HG02973 (cell line): Measurements from ENCODE around the gene PDE6A.

Experiments used
- ATAC-seq: cut with Tn5 transposase; IDR thresholded peaks from one replicate; pipeline ENCODE4 v1.9.1; 2021; ENCODE audit warnings: moderate library complexity; ENCODE audit not compliant: unreplicated experiment

Gene PDE6A

GRCh38 chr5:149944666-149945065, at the start of gene PDE6A:
TSS of gene PDE6A (minus strand) at chr5:149944793. CDS start at chr5:149944673, 120 bp downstream.
- ATAC-seq, result no peak

- ATAC-seq, result no peak
These were observed 48.9 kb upstream of the PDE6A start for GRCh38 chr5:149993471-149993870.

DNA sequence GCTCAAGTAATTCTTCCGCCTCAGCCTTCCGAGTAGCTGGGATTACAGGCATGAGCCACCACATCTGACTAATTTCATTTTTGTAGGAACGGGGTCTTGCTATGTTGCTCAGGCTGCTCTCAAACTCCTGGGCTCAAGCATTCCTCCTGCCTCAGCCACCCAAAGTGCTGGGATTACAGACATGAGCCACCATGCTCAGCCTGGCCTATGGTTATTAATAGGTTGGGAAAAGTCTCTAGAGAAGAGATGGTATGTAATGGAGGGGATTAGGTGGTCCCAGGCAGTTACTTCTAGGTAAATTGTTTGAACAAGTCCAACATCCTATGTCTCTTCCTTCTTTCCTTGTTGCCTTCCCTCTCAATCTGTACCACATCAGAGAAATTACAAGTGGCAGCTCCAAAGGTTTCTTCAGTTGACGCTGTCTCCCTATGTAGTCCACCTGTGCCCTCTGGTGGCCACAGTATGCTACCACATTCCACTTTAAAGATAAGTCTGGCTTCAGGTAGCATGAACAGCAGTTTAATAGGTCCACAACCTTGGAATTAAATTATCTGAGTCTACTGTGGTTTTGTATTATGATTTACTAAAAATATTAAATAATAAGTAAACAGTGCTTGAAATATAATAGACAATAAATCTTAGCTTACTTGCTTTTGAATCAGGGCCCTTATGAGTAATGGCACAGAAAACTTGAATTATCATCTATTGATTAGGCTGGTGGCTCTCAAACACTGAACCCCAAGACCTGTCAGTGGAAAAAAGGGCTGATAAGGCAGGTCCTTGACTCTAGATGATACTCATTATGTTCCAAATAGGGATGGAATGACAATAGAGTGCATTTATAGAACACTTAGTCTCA, 46.2 kb upstream of the PDE6A start:
- peak; percentile 72 for ATAC-seq

- no peak for ATAC-seq
These were observed 43.5 kb upstream of the PDE6A start for GRCh38 chr5:149988126-149988525.

GRCh38 chr5:149982505-149982904, 37.9 kb upstream of the PDE6A start:
- no peak for ATAC-seq

DNA sequence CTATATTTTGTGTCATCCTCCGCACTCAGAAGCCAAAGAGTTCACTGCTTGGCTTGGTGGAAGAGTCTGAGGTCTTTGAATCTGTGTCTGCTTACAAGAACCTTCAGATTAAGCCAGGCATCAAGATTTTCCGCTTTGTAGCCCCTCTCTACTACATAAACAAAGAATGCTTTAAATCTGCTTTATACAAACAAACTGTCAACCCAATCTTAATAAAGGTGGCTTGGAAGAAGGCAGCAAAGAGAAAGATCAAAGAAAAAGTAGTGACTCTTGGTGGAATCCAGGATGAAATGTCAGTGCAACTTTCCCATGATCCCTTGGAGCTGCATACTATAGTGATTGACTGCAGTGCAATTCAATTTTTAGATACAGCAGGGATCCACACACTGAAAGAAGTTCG, 36.6 kb upstream of the PDE6A start:
- ATAC-seq, result no peak

DNA sequence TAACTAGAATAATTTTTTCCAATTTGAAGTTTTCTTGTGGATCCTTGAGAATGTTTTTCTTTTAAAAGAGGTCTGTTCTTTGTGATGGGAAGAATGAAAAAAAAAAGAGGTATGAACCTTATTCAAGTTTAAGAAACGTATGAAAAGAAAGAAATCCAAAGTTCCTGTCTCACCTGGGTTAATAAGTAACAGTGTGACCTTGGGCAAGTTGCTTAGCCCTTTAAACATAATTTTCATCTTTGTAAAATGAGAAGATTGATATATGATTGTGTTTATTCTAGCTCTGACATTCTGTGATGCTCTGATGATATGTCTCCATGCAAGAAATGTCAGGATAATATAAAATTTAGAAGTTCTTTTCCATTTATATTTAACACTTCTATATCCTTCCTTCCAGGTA, 35.3 kb upstream of the PDE6A start:
- ATAC-seq, result no peak

DNA sequence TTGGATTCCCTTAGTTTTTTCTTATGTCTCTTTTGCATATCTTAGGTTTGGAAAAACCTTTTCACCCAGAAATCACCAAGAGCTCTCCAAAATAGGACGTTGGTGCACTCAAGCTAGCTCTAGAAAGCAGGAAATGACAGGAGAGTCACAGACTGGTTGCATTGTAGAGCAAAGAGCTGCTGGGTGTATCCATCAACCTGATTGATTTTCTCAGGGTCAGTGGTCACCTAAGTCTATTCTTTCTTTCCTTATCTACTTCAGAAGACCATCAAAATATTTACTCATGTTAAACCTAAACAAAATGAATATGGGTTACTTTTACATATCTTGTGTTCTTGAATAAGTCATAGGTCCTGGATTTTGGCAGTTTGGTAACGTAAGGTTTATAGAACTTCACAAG, 30.8 kb upstream of the PDE6A start:
- ATAC-seq, result no peak

GRCh38 chr5:149969181-149969930, 24.8 kb upstream of the PDE6A start:
- ATAC-seq, result no peak

DNA sequence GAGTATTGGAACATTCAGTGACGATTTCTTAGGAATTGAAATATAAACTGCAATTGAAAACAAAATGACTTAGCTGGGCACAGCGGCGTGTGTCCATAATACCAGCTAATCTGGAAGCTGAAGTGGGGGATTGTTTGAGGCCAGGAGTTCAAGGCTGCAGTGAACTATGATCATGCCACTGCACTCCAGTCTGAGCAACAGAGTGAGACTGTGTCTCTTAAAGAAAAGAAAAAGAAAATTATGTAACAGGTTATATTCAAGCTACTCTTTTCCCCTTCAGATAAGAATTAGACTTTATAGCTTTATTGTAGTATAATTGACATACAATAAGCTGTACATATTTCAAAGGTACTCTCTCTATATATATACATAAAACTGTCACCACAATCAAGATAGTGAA, 22.4 kb upstream of the PDE6A start:
- ATAC-seq, result no peak

- ATAC-seq, result no peak
These were observed 19.1 kb upstream of the PDE6A start for GRCh38 chr5:149963729-149964128.

DNA sequence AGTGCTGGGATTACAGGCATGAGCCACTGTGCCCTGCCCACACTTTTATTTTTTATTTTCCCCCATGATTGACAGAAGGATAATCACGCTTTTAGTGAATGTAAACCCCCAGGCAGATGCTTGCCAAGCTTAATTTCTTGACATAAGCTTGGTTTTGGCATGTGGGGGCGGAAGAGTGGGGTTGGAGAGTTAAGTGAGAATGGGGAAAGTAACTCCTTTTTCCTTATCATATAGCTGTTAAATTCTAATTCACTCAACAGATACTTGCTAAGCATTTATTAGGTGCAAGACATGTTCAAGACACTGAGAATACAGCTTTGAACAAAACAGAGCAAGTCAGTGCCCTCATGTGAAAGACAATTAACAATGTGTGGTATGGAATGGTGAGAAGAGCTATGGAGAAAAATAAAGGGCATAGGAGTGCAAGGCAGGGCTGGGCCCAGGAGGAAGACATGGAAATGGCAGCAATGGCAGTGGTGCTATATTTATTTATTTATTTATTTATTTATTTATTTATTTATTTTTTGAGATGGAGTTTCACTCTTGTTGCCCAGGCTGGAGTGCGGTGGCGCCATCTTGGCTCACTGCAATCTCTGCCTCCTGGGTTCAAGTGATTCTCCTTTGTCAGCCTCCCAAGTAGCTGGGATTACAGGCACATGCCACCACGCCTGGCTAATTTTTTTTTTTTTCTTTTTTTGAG, 18.2 kb upstream of the PDE6A start:
- ATAC-seq, result no peak

- no peak for ATAC-seq
These were observed 17.4 kb upstream of the PDE6A start for GRCh38 chr5:149961957-149962409.

- no peak for ATAC-seq
These were observed 16.6 kb upstream of the PDE6A start for GRCh38 chr5:149961186-149961685.

- peak; percentile 99 for ATAC-seq
These were observed 15.9 kb upstream of the PDE6A start, which contains the start of gene SLC26A2 for GRCh38 chr5:149960272-149961185. TSS of gene SLC26A2 (plus strand) at chr5:149960758. CDS start at chr5:149977653, 16,895 bp downstream.

DNA sequence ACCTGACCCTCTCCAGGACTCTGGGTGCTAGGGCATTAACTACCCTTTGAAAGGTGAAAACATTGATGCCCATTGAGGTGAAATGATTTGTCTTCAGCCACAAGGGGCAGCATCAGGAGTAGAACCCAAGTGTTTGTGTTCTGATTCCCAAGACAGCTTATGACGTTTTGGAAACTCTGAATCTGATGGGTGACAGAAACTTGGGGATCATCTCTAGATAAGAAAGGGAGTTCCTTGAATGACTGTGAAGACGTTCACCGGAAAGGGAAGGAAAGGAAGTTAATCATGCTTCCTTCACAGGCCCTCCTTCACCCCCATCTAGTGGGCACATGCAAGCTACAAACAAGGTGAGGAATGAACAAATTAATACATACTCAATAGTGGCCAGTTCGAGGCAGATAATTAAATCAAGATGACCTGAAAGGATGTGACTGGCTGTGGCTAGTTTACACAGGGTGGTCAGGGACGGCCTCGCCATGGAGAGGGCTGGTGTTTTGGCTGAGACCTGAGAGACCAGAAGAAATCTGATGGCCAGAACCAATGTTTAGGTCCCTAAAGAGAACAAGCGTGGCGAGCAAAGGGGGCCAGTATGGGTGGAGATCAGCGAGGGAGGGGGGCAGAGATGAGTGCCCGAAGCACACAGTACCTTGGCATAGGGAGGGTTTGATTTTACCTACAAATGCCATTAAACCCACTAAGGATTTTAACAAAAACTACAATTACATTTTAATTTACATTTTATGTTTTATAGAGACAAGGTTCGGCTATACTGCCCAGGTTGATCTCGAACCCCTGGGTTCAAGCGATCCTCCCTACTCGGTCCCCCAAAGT, 15.0 kb upstream of the PDE6A start:
- ATAC-seq, result no peak

DNA sequence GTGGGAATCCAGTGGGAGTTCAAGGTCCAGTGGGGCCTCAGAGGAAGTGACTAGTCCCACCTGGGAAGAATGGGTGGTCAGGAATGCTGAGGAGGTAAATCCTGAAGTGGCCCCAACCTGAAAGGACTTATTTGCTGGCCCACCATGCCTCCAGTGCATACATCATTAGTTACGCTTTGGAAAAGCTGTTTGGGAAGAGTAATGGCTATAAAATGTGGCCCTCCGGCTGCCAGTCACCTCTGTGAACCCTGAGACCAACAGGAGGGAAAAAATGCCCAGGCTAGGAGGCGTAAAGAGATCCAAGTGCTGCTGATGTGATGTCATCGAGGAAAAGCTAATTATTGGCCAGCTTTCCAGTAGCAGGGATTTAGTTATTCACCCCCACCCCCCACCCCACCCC, 13.3 kb upstream of the PDE6A start:
- ATAC-seq, result no peak

- no peak for ATAC-seq
These were observed 12.1 kb upstream of the PDE6A start for GRCh38 chr5:149956685-149957084.

- ATAC-seq, result no peak
These were observed 10.2 kb upstream of the PDE6A start for GRCh38 chr5:149954798-149955197.
